Neural progenitor cell (in vitro differentiated cells): ENCODE measurements around the gene KIAA1210. TPM values are rescaled to one million over a fixed set of nuclear protein-coding genes. Genes with fewer than 3 reads are reported as not detected.

Source experiments
- DNase-seq: peaks from one replicate; pipeline ENCODE4 v3.0.0-alpha.2; 2016; ENCODE audit warnings: low spot score
- H2AFZ ChIP-seq: fragments of 200-600 bp; sonication (generic); replicated peaks from 2 replicates; pipeline ENCODE4 v1.6.1; 2016; ENCODE audit warnings: antibody characterized with exemption
- H3F3A ChIP-seq: fragments of 200-600 bp; sonication (generic); 2 replicates; pipeline ENCODE4 v1.6.1; 2016; ENCODE audit warnings: antibody characterized with exemption, low read depth
- H3K27ac ChIP-seq: fragments of 200-600 bp; sonication (generic); 2 replicates; pipeline ENCODE4 v1.5.1; 2016; ENCODE audit warnings: mild to moderate bottlenecking
- H3K27me3 ChIP-seq: fragments of 200-600 bp; sonication (generic); 2 replicates; pipeline ENCODE4 v1.6.1; 2016; ENCODE audit warnings: mild to moderate bottlenecking, moderate library complexity
- H3K36me3 ChIP-seq: fragments of 200-600 bp; sonication (generic); 2 replicates; pipeline ENCODE4 v1.5.1; 2016
- H3K4me1 ChIP-seq: fragments of 200-600 bp; sonication (generic); 2 replicates; pipeline ENCODE4 v1.6.1; 2016; ENCODE audit warnings: mixed run types
- H3K4me2 ChIP-seq: fragments of 200-600 bp; sonication (generic); 2 replicates; pipeline ENCODE4 v1.6.1; 2016
- H3K4me3 ChIP-seq: fragments of 200-600 bp; sonication (generic); 2 replicates; pipeline ENCODE4 v1.5.1; 2016
- H3K79me2 ChIP-seq: fragments of 200-600 bp; sonication (generic); 2 replicates; pipeline ENCODE4 v1.6.1; 2016; ENCODE audit warnings: low read depth
- H3K9ac ChIP-seq: fragments of 200-600 bp; sonication (generic); 2 replicates; pipeline ENCODE4 v1.6.1; 2016
- H3K9me3 ChIP-seq: fragments of 200-600 bp; sonication (generic); 2 replicates; pipeline ENCODE4 v1.5.1; 2016; ENCODE audit warnings: low read depth
- H4K20me1 ChIP-seq: fragments of 200-600 bp; sonication (generic); 2 replicates; pipeline ENCODE4 v1.6.1; 2016; ENCODE audit warnings: low read depth
- H3K27ac Mint-ChIP-seq: 3 replicates; pipeline ENCODE4 v1.8.0; 2021; ENCODE audit warnings: mixed read lengths
- H3K27me3 Mint-ChIP-seq: 2 replicates; pipeline ENCODE4 v1.8.0; 2022; ENCODE audit warnings: low read depth, mild to moderate bottlenecking, inconsistent platforms, moderate library complexity, mixed read lengths; ENCODE audit not compliant: insufficient read depth
- H3K36me3 Mint-ChIP-seq: 3 replicates; pipeline ENCODE4 v1.8.0; 2021; ENCODE audit warnings: mixed read lengths
- H3K4me1 Mint-ChIP-seq: 3 replicates; pipeline ENCODE4 v1.8.0; 2021; ENCODE audit warnings: mixed read lengths
- H3K4me3 Mint-ChIP-seq: 3 replicates; pipeline ENCODE4 v1.8.0; 2021; ENCODE audit warnings: mild to moderate bottlenecking, moderate library complexity, mixed read lengths
- H3K9me3 Mint-ChIP-seq: 3 replicates; pipeline ENCODE4 v1.8.0; 2020; ENCODE audit warnings: mixed read lengths
- EZH2 ChIP-seq: fragments of 200-600 bp; sonication (generic); IDR thresholded peaks from 2 replicates; pipeline ENCODE4 v1.6.1; 2017; ENCODE audit warnings: antibody characterized with exemption, mild to moderate bottlenecking, moderate library complexity
- EZH2phosphoT487 ChIP-seq: fragments of 200-600 bp; sonication (generic); IDR thresholded peaks from 2 replicates; pipeline ENCODE4 v1.6.1; 2017; ENCODE audit warnings: antibody characterized with exemption
- total RNA-seq: library from RNA; depleted of rRNA; stranded (reverse); fragments of >200 nt; gene quantifications from 2 replicates; pipeline ENCODE4 v1.2.3, GENCODE V29; 2015; ENCODE audit warnings: low replicate concordance
- TF ChIP-seq, protein P1 (sequence below): fragments of 200-600 bp; sonication (generic); IDR thresholded peaks from 2 replicates; pipeline ENCODE4 v1.5.1; 2017; ENCODE audit warnings: antibody characterized with exemption, mild to moderate bottlenecking

Gene KIAA1210
- total RNA-seq: not detected in 2 replicates

DNA sequence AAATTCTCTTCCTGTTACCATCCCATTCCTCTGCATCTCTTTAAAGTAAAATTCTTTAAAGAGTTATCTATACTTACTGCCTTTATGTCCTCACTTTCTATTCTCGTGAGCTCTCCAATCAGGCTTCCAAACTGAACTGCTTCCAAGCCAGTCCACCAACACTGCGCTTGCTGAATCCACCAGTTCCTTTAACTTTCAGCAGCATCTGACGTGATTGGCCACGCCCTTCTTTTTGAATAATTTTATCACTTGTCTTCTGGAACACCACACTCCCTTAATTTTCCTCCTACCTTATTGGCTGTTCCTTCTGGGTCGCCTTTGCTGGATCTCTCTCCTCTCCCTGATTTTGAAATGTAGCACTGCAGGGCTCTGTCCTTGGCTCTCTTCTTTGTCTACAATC, at the start of gene KIAA1210:
TSS of gene KIAA1210 (minus strand) at position 163 of the 400 bp plus-strand sequence. CDS start 4,170 bp downstream, outside the sequence.
- no peaks in the 10 kb centered on the region for H3K79me2 ChIP-seq

DNA sequence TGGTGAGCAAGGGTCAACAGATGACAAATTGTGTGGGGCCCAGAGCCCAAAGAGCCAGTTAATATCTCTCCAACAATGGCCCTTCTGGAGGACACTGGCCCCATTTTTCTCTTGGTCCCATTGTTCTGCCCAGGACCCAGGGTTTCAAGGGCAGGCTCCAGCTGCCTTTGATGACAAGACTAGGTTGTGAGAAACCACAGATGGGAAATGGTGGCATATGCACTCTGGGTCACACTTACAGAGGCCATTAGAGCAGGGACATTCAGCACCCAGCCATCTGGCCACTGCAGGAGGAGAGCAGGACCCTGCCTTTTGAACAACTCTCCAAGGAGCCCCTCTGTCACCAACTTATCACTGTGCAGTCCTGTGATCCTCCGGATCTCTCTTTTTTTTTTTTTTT, 49.7 kb upstream of the KIAA1210 start:
- H3K9ac ChIP-seq: no peak overlapping the region
- no peaks in the 10 kb centered on the region for H3K36me3 ChIP-seq
- TF ChIP-seq, protein P1, sequence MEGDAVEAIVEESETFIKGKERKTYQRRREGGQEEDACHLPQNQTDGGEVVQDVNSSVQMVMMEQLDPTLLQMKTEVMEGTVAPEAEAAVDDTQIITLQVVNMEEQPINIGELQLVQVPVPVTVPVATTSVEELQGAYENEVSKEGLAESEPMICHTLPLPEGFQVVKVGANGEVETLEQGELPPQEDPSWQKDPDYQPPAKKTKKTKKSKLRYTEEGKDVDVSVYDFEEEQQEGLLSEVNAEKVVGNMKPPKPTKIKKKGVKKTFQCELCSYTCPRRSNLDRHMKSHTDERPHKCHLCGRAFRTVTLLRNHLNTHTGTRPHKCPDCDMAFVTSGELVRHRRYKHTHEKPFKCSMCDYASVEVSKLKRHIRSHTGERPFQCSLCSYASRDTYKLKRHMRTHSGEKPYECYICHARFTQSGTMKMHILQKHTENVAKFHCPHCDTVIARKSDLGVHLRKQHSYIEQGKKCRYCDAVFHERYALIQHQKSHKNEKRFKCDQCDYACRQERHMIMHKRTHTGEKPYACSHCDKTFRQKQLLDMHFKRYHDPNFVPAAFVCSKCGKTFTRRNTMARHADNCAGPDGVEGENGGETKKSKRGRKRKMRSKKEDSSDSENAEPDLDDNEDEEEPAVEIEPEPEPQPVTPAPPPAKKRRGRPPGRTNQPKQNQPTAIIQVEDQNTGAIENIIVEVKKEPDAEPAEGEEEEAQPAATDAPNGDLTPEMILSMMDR: no peak
- TF ChIP-seq EZH2phosphoT487 (no peak), EZH2 (no peak)
- H3K79me2 ChIP-seq: no peaks in the 10 kb centered on the region
- no peak overlapping the region for H2AFZ ChIP-seq
- no peaks in the 10 kb centered on the region for H3K27me3 ChIP-seq
- H3K4me3 ChIP-seq: no peak overlapping the region
- peaks cover 9% of the 10 kb centered on the region for H3K4me1 Mint-ChIP-seq
- H3K9me3 ChIP-seq: no peaks in the 10 kb centered on the region
- H3K9me3 Mint-ChIP-seq: peaks cover 10% of the 10 kb centered on the region
- no peaks in the 10 kb centered on the region for H4K20me1 ChIP-seq
- no peak overlapping the region for H3K27ac Mint-ChIP-seq
- H3K4me2 ChIP-seq: no peak overlapping the region
- H3K4me1 ChIP-seq: no peaks in the 10 kb centered on the region
- H3F3A ChIP-seq: no peaks in the 10 kb centered on the region
- no peak overlapping the region for H3K27ac ChIP-seq
- H3K4me3 Mint-ChIP-seq: no peak overlapping the region
- H3K36me3 Mint-ChIP-seq: no peaks in the 10 kb centered on the region
- DNase-seq: no peak
- H3K27me3 Mint-ChIP-seq: no peaks in the 10 kb centered on the region

More for the DNA sequence above, at the start of gene KIAA1210:
- TF ChIP-seq EZH2phosphoT487: no peak
- TF ChIP-seq, protein P1: no peak
- no peak for TF ChIP-seq EZH2
- no peaks in the 10 kb centered on the region for H4K20me1 ChIP-seq
- Mint-ChIP-seq H3K27ac (no peak within 1 kb of the TSS), H3K27me3 (peaks cover 2% of the 10 kb centered on the region), H3K36me3 (no peaks in the 10 kb centered on the region), H3K4me1 (no peaks in the 10 kb centered on the region), H3K4me3 (no peak within 1 kb of the TSS), H3K9me3 (no peaks in the 10 kb centered on the region)
- DNase-seq: no peak
- no peaks in the 10 kb centered on the region for H3F3A ChIP-seq
- no peak within 1 kb of the TSS for H3K4me2 ChIP-seq
- no peak within 1 kb of the TSS for H3K4me3 ChIP-seq
- no peak within 1 kb of the TSS for H3K9ac ChIP-seq
- H3K4me1 ChIP-seq: no peaks in the 10 kb centered on the region
- no peak within 1 kb of the TSS for H2AFZ ChIP-seq
- no peaks in the 10 kb centered on the region for H3K36me3 ChIP-seq
- H3K9me3 ChIP-seq: no peaks in the 10 kb centered on the region
- H3K27me3 ChIP-seq: no peaks in the 10 kb centered on the region
- H3K27ac ChIP-seq: no peak within 1 kb of the TSS

DNA sequence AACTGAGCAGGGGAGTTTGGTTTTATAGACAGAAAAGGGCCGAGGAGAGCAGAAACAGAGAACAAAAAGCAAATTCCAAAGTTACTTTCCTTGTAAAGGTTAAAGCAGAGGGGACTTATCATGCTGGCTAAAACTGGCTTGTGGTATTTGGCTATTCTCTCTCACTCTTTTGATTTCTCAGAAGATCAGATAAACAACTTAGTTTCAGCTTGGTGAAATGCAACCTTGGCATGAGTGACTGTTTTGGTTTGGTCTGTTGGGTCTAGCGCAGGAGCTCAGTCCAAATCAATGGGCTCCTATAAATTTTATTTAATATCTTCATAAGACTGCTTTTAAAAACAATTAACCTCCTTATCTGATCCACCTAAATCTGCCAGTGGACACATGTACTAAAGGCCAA, 47.3 kb upstream of the KIAA1210 start:
- H3K36me3 ChIP-seq: no peaks in the 10 kb centered on the region
- TF ChIP-seq, protein P1: no peak
- no peak for TF ChIP-seq EZH2
- no peak for TF ChIP-seq EZH2phosphoT487
- no peaks in the 10 kb centered on the region for H3K79me2 ChIP-seq
- no peak for DNase-seq
- H3K4me3 ChIP-seq: no peak overlapping the region
- H3K4me2 ChIP-seq: no peak overlapping the region
- H3K4me1 ChIP-seq: no peaks in the 10 kb centered on the region
- no peak overlapping the region for H3K9ac ChIP-seq
- H3K9me3 ChIP-seq: no peaks in the 10 kb centered on the region
- no peaks in the 10 kb centered on the region for H3K27me3 Mint-ChIP-seq
- peaks cover 10% of the 10 kb centered on the region for H3K9me3 Mint-ChIP-seq
- H3K4me1 Mint-ChIP-seq: peaks cover 9% of the 10 kb centered on the region
- H3K27me3 ChIP-seq: no peaks in the 10 kb centered on the region
- no peaks in the 10 kb centered on the region for H3K36me3 Mint-ChIP-seq
- no peak overlapping the region for H2AFZ ChIP-seq
- H3F3A ChIP-seq: no peaks in the 10 kb centered on the region
- no peak overlapping the region for H3K27ac Mint-ChIP-seq
- no peak overlapping the region for H3K4me3 Mint-ChIP-seq
- H3K27ac ChIP-seq: no peak overlapping the region
- H4K20me1 ChIP-seq: no peaks in the 10 kb centered on the region
